B cell (primary cell): ENCODE results near the gene ERP44. TPM values are rescaled to one million over a fixed set of nuclear protein-coding genes. Genes with fewer than 3 reads are reported as not detected.
A peak's percentile ranks its signal among the peaks of the same experiment; 100 is the strongest.

Source experiments
- ATAC-seq: fragments of 200-7000 bp; cut with Tn5 transposase; one replicate; pipeline ENCODE4 v1.10.0; 2021; ENCODE audit warnings: low read depth, mild to moderate bottlenecking, moderate number of reproducible peaks, moderate library complexity
- CTCF ChIA-PET: fragments of 350-600 bp; sonication (Branson Sonifier 250); formaldehyde crosslinking; loops from one replicate; lab custom pipeline; 2021; ENCODE audit warnings: antibody characterized with exemption, inconsistent platforms; lab: Charles Lee
- POLR2A ChIA-PET: fragments of 350-600 bp; sonication (Branson Sonifier 250); formaldehyde crosslinking; loops from one replicate; lab custom pipeline; 2021; ENCODE audit warnings: antibody characterized with exemption; lab: Charles Lee
- DNase-seq: peaks from one replicate; pipeline ENCODE4 v3.0.0; 2013
- H2AFZ ChIP-seq: 2 replicates; pipeline ENCODE4 v1.6.1; 2012; ENCODE audit warnings: mild to moderate bottlenecking, low read depth, low read length; ENCODE audit not compliant: insufficient read depth, poor library complexity, severe bottlenecking
- H3K27ac ChIP-seq, 2 donors: 1 replicate in 1 of 2; 2 replicates in 1 of 2; pipeline ENCODE4 v1.5.1; 2012 to 2013; ENCODE audit warnings: low read length in 2 of 2, mild to moderate bottlenecking in 2 of 2, moderate library complexity in 1 of 2
- H3K27me3 ChIP-seq, 4 experiments: fragments of 200-600 bp in 1 of 4; sonication (generic) in 1 of 4; replicated peaks in 1 of 4; 1 replicate in 2 of 4; 2 replicates in 2 of 4; pipeline versions ENCODE4 v1.6.1 to v1.7.0; 2013 to 2016; ENCODE audit warnings: low read length in 3 of 4, mild to moderate bottlenecking in 2 of 4, mixed read lengths in 1 of 4, moderate library complexity in 1 of 4; ENCODE audit not compliant: insufficient read depth in 4 of 4, control insufficient read depth in 3 of 4; ENCODE audit errors: control extremely low read depth in 1 of 4
- H3K36me3 ChIP-seq, 2 experiments: replicated peaks in 1 of 2; 1 replicate in 1 of 2; 2 replicates in 1 of 2; pipeline versions ENCODE4 v1.6.1 to v1.7.1; 2013; ENCODE audit warnings: low read length in 1 of 2; ENCODE audit not compliant: insufficient read depth in 2 of 2, control insufficient read depth in 1 of 2; ENCODE audit errors: control extremely low read depth in 1 of 2, extremely low read depth in 1 of 2
- H3K4me1 ChIP-seq, 2 donors: fragments of 200-600 bp in 1 of 2; sonication (generic) in 1 of 2; 1 replicate in 1 of 2; 2 replicates in 1 of 2; pipeline versions ENCODE4 v1.5.1 to v1.6.1; 2013 to 2017; ENCODE audit warnings: low read length in 2 of 2; ENCODE audit not compliant: control insufficient read depth in 2 of 2, insufficient read depth in 2 of 2
- H3K4me2 ChIP-seq: replicated peaks from 2 replicates; pipeline ENCODE3; 2012; ENCODE audit warnings: mild to moderate bottlenecking, low read depth, low read length; ENCODE audit not compliant: poor library complexity, severe bottlenecking
- H3K4me3 ChIP-seq, 5 experiments: fragments of 200-600 bp in 1 of 5; sonication (generic) in 1 of 5; 1 replicate in 3 of 5; 2 replicates in 2 of 5; pipeline versions ENCODE4 v1.5.1 to v1.7.0; 2011 to 2016; ENCODE audit warnings: low read length in 4 of 5, mild to moderate bottlenecking in 4 of 5, low read depth in 2 of 5, control low read depth in 1 of 5, moderate library complexity in 1 of 5; ENCODE audit not compliant: insufficient read depth in 1 of 5; ENCODE audit errors: control extremely low read depth in 1 of 5, extremely low read depth in 1 of 5
- H3K79me2 ChIP-seq: fragments of 200-600 bp; sonication (generic); one replicate; pipeline ENCODE4 v1.6.0; 2016; ENCODE audit warnings: low read length; ENCODE audit not compliant: control insufficient read depth, insufficient read depth
- H3K9ac ChIP-seq: fragments of 200-600 bp; sonication (generic); 2 replicates; pipeline ENCODE4 v1.6.1; 2017; ENCODE audit warnings: mild to moderate bottlenecking, low read length, moderate library complexity
- H3K9me3 ChIP-seq, 3 donors: one replicate each; pipeline versions ENCODE4 v1.6.1 to v1.7.1; 2013; ENCODE audit warnings: low read length in 2 of 3; ENCODE audit not compliant: control insufficient read depth in 2 of 3, insufficient read depth in 1 of 3; ENCODE audit errors: control extremely low read depth in 1 of 3
- H4K20me1 ChIP-seq: 2 replicates; pipeline ENCODE4 v1.6.0; 2012; ENCODE audit warnings: mild to moderate bottlenecking, low read length; ENCODE audit not compliant: insufficient read depth, control insufficient read depth, poor library complexity, severe bottlenecking
- H3K27ac Mint-ChIP-seq: one replicate; pipeline ENCODE4 v1.8.0; 2021; ENCODE audit warnings: mixed read lengths
- H3K27me3 Mint-ChIP-seq: one replicate; pipeline ENCODE4 v1.8.0; 2021; ENCODE audit warnings: mixed read lengths
- H3K4me1 Mint-ChIP-seq: one replicate; pipeline ENCODE4 v1.8.0; 2021; ENCODE audit warnings: mixed read lengths
- H3K4me3 Mint-ChIP-seq: one replicate; pipeline ENCODE4 v1.8.0; 2021; ENCODE audit warnings: mixed read lengths
- H3K9me3 Mint-ChIP-seq: one replicate; pipeline ENCODE4 v1.8.0; 2022; ENCODE audit warnings: mixed read lengths; ENCODE audit not compliant: insufficient read depth
- EZH2 ChIP-seq: IDR thresholded peaks from 2 replicates; pipeline ENCODE4 v1.6.1; 2012; ENCODE audit warnings: borderline replicate concordance, low read depth, mild to moderate bottlenecking, moderate library complexity, low read length; ENCODE audit not compliant: insufficient read depth, poor library complexity, severe bottlenecking
- WGBS: methylation state at CpG from one replicate; pipeline ENCODE4 v1.1.5; 2013; ENCODE audit warnings: missing lambda C conversion rate; ENCODE audit not compliant: insufficient coverage; 5-methylcytosine and 5-hydroxymethylcytosine counted together
- intact Hi-C: fragments of 100-400 bp; cut with micrococcal nuclease; formaldehyde crosslinking; loops from one replicate; pipeline ENCODE4 v1.10.0; 2022
- polyA plus RNA-seq: library from polyadenylated mRNA; depleted of rRNA; stranded (reverse); fragments of >200 nt; gene quantifications from 2 replicates; pipeline ENCODE4 v1.2.3, GENCODE V29; 2012
- total RNA-seq, 2 donors: library from RNA; stranded (reverse); fragments of 120-200 nt in 1 of 2; gene quantifications; 1 replicate in 1 of 2; 2 replicates in 1 of 2; pipeline versions ENCODE4 v1.2.3 to v1.2.4, GENCODE V29; 2013 to 2022
- TF ChIP-seq, protein P1 (sequence below): fragments of 200-600 bp; IDR thresholded peaks from one replicate; pipeline ENCODE4 v1.8.0; 2022; ENCODE audit warnings: antibody characterized with exemption, mild to moderate bottlenecking

ERP44 gene
- total and polyA plus RNA-seq, 2 donors (not counting 1 experiment from before 2014, with no cell fraction given), result 10.5 to 18.4 TPM

DNA sequence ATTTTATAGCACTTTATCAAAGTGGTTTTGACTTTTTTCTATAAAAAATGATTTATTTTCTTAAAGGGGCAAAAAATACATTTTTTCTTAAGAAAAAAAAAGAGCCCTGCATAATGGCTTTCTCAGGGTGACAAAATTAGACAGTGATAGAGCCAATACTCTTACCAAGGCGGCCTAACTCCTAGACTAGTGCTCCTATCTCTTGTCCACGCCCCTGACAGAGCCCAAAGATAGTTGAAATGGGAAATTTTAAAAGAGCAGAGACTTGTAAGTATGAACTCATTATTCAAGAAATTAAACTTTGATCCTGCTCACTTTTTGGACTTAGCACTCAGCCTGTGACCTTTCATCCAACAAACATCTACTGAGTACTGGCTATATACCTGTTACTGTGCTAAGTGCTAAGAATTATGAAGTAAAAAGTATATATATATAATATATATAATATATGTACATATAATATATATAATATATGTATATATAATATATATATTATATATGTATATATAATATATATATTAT is 1.4 kb upstream of the ERP44 start:
- Histone ChIP-seq H3K36me3 (peaks cover 1 to 18% of the 10 kb centered on the region in 2 experiments), H3K79me2 (peaks cover 60% of the 10 kb centered on the region), H3K27me3 (no peaks in the 10 kb centered on the region), H3K9me3 (no peaks in the 10 kb centered on the region), H3K4me3 (no peak overlapping the region), H3K4me2 (peak overlapping the region; percentile 96), H3K27ac (peak overlapping the region in 1 of 2 donors; percentile 90), H2AFZ (peak overlapping the region; percentile 97), H4K20me1 (peaks cover 15% of the 10 kb centered on the region), H3K4me1 (peaks cover 19 to 26% of the 10 kb centered on the region in 2 donors), H3K9ac (peak overlapping the region; percentile 97)
- peaks cover 37% of the 10 kb centered on the region for H3K4me1 Mint-ChIP-seq
- ATAC-seq (no peak), DNase-seq (no peak)
- peak overlapping the region; percentile 99 for H3K4me3 Mint-ChIP-seq
- POLR2A ChIA-PET, result no interaction called here
- no peaks in the 10 kb centered on the region for H3K27me3 Mint-ChIP-seq
- CTCF ChIA-PET, result interaction anchor here (1.2 kb wide), 1 partner anchor 10 kb away, joined by 4 read pairs; no protein-coding TSS in a partner anchor
- peak overlapping the region; percentile 41 for H3K27ac Mint-ChIP-seq
- no CpG with 5 or more reads among the region's 2 CpGs for WGBS
- H3K9me3 Mint-ChIP-seq, result no peaks in the 10 kb centered on the region
- TF ChIP-seq, protein P1, sequence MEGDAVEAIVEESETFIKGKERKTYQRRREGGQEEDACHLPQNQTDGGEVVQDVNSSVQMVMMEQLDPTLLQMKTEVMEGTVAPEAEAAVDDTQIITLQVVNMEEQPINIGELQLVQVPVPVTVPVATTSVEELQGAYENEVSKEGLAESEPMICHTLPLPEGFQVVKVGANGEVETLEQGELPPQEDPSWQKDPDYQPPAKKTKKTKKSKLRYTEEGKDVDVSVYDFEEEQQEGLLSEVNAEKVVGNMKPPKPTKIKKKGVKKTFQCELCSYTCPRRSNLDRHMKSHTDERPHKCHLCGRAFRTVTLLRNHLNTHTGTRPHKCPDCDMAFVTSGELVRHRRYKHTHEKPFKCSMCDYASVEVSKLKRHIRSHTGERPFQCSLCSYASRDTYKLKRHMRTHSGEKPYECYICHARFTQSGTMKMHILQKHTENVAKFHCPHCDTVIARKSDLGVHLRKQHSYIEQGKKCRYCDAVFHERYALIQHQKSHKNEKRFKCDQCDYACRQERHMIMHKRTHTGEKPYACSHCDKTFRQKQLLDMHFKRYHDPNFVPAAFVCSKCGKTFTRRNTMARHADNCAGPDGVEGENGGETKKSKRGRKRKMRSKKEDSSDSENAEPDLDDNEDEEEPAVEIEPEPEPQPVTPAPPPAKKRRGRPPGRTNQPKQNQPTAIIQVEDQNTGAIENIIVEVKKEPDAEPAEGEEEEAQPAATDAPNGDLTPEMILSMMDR, result no peak
- TF ChIP-seq EZH2, result no peak
- intact Hi-C loops, result no loop called here

DNA sequence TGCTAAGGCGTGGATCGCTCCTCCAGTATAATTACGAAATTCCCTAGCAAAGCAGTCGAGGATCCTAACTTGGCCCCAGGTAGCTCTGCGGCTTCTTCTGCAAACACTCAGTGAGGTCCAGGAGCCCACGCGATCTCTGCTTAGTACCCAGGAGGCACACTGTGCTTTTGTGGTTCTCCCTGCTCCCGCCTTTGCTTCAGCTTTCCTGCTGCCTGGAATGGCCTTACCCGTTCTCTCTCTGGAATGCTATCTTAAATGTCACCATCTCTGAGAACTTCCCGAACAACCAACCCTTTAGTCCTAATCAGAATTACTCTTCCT is 882 bp upstream of the ERP44 start:
- Histone ChIP-seq H3K36me3 (peaks cover 1 to 13% of the 10 kb centered on the region in 2 experiments), H3K9me3 (no peaks in the 10 kb centered on the region), H3K27me3 (no peaks in the 10 kb centered on the region), H3K4me3 (peak overlapping the region; percentile 79 to 98 (median 95)), H3K27ac (peak overlapping the region; percentile 77 to 90), H3K9ac (peak overlapping the region; percentile 97), H3K4me2 (peak overlapping the region; percentile 96), H2AFZ (peak overlapping the region; percentile 97), H4K20me1 (peaks cover 15% of the 10 kb centered on the region), H3K79me2 (peaks cover 65% of the 10 kb centered on the region), H3K4me1 (peaks cover 19 to 26% of the 10 kb centered on the region in 2 donors)
- ATAC-seq (no peak), DNase-seq (no peak)
- intact Hi-C loops, result loop anchor here (1.0 to 10.0 kb wide), 10 partner anchors 15 to 1298 kb away; partner anchors contain the start of genes MRPL50, SEC61B, STX17 and TEX10
- ChIA-PET CTCF (interaction anchor here (1.2 kb wide), 1 partner anchor 11 kb away, joined by 4 read pairs; no protein-coding TSS in a partner anchor), POLR2A (interaction anchor here (0.6 kb wide), 1 partner anchor 876 kb away, joined by 3 read pairs; no protein-coding TSS in a partner anchor)
- peak overlapping the region; percentile 98 for H3K27ac Mint-ChIP-seq
- peaks cover 40% of the 10 kb centered on the region for H3K4me1 Mint-ChIP-seq
- WGBS, result 9% methylated on average over 9 of the region's 10 CpGs
- H3K27me3 Mint-ChIP-seq, result no peaks in the 10 kb centered on the region
- TF ChIP-seq EZH2, result no peak
- TF ChIP-seq, protein P1, result no peak
- no peaks in the 10 kb centered on the region for H3K9me3 Mint-ChIP-seq
- peak overlapping the region; percentile 99 for H3K4me3 Mint-ChIP-seq
